Hematopoietic multipotent progenitor cell treated with erythropoietin and hydrocortisone succinate and interleukin-3 and kit ligand, for 8 days (in vitro differentiated cells): ENCODE measurements around the gene SLC4A11.

Source experiments
- DNase-seq: peaks from one replicate; pipeline ENCODE4 v3.0.0-alpha.2; 2015

The SLC4A11 gene

DNA sequence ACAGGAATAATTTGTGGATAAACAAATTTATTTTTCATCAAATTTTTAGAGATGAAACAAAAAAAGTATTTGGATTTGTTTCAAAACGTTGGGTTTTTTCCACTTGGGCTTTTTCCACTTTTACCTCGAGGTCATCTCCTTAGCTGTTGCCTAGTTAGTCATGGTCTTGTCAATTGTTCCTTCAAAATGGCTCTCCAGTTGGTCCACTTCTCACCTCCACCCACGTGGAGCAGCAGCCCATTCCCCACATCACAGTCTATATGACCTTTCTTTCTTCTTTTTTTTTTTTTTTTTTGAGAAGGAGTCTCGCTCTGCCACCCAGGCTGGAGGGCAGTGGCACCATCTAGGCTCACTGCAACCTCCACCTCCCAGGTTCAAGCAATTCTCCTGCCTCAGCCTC lies 6.7 kb upstream of the SLC4A11 start:
- no peak for DNase-seq

- no peak for DNase-seq
Observed at GRCh38 chr20:3245156-3245555, 6.2 kb upstream of the SLC4A11 start.

DNA sequence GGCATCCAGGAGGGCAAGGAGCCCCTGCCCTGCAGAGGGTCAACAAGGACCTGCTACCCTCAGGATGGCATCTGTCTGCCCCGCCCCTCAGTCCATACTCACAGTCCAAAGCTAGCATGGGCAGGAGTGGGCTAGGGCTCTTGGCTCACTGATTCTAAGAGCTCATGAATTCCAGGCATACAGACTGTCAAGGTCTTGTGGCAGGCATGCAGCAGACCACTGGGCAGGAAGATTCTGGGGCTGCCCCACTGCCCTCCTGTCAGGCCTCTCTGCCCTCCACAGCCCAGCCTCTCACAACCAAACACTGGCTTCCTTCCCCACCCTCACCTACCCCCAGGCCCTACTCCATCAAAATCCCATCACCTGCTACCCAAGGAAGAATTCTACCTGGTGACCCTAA lies 5.6 kb upstream of the SLC4A11 start:
- no peak for DNase-seq

GRCh38 chr20:3243718-3244358 lies 4.8 kb upstream of the SLC4A11 start:
- no peak for DNase-seq

DNA sequence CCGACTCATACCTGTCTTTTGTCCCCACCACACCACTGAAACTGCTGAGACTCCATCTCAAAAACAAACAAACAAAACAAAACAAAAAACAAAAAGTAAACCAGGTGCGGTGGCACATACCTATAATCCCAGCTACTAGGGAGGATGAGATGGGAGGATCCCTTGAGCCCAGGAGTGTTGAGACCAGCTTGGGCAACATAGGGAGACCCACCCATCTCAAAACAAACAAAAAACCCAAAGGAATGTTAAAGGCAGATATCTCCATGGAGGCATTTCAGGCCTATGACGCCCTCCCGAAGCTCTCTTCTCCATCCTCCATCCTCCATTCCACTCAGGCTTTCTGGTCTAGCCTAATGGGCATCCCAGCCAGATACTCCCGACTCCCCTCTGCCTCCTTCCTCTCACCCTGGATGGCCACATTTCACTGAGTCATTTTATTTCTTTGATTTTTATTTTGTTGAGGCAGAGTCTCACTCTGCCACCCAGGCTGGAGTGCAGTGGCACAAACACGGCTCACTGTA lies 3.2 kb upstream of the SLC4A11 start:
- DNase-seq, result no peak

- DNase-seq, result no peak
Observed at GRCh38 chr20:3240776-3241363, 1.9 kb upstream of the SLC4A11 start.

- peak; percentile 20 for DNase-seq
Observed at GRCh38 chr20:3239867-3240775, 1.1 kb upstream of the SLC4A11 start.

DNA sequence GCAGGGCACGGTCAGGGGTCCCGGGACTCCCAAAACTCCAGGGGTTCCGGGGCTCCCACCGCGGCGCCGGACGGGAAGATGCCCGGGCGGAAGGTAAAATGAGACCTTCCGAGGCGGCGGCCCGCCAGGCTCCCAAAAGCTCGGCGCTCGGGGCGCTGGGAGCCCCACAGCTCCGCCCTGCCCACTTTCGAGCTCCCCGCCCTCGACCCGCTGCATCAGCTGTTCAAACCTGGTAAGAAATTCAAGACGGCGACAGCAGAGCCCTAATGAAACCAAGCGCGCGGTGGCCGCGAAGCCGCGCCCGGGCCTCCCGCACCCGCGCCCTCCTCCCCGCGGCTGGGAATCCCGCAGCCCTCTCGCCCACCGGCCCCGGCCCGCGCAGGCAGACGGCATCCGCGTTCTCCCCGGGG lies 369 bp downstream of the SLC4A11 start:
- peak; percentile 24 for DNase-seq

GRCh38 chr20:3237958-3238615 lies 903 bp downstream of the SLC4A11 start:
- DNase-seq, result no peak

DNA sequence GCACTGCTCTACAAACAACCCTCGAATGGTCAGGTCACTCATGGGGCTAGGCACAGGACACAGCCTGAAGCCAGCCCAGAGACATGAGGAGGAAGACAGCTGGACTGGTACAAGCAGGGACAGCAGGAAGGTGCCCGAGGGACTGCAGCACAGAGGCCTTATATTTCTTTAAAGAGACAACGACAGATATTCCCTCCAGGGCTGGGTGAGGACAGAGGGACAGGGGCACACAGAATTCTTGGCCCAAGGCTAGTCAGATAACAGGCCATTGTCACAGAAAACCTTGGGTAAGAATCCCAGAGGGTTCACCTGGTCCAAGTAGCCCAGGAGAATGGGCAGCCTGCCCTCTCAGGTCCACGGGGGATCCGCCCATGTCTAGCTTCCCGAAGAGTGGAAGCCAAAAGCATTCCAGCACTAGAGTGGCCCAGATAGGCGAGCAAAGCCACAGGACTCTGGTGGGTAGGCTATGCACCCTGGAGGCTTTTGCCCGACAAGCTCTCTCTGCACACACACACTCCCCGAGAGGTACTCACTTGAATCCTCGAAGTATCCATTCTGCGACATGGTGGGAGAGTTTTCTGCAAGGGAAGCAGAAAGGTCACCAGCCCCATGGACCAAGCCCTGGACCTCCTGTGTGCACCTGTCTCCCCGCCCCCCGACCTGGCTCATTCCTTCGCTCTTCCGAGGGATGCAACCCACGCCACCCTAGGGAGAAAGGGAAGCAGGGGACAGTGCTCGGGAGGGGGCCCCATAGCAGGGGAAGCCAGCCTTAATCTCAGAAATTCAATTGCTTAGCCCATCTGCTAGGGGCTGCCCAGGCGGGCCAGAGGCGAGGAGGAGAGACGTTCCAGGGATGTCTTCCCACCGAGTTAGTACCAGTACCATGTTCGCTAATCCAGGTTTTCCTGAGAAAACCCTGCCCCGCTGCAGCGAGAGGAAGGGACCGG lies 1.7 kb downstream of the SLC4A11 start:
- DNase-seq, result no peak

DNA sequence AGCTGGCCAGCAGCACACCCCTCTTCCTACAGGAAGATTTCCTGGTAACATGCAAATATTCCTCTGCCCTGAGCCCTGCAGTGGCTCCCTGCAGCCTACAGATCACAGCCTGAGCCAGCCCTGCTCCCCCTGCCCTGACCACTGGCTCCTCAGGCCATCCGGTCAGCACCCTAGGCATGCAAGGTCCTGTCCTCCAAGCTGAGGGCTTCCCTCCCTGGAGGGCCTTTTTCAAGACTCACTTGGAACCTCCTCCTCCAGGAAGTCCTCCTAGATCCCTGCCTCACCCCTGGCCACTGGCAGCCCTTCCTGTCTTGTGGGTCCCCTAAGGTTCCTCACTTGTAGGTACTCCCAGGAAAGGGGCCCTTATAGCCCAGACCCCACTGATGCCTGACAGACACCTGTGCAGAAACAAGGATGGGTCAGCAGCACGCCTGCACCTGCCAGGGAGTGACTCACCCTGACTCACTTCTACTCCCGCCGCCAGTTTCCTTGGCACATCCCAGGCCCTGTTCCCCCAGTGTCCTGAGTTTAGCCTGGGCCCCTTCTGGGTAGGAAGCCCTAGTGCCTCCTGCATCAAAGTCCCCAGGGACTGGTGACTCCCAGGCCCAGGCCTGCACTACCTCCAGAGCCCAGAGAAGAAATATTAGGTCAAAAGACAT lies 3.2 kb downstream of the SLC4A11 start:
- DNase-seq, result no peak

- no peak for DNase-seq
Observed at GRCh38 chr20:3233991-3234498, 4.9 kb downstream of the SLC4A11 start.

GRCh38 chr20:3233131-3233990 lies 5.6 kb downstream of the SLC4A11 start:
- DNase-seq, result no peak

DNA sequence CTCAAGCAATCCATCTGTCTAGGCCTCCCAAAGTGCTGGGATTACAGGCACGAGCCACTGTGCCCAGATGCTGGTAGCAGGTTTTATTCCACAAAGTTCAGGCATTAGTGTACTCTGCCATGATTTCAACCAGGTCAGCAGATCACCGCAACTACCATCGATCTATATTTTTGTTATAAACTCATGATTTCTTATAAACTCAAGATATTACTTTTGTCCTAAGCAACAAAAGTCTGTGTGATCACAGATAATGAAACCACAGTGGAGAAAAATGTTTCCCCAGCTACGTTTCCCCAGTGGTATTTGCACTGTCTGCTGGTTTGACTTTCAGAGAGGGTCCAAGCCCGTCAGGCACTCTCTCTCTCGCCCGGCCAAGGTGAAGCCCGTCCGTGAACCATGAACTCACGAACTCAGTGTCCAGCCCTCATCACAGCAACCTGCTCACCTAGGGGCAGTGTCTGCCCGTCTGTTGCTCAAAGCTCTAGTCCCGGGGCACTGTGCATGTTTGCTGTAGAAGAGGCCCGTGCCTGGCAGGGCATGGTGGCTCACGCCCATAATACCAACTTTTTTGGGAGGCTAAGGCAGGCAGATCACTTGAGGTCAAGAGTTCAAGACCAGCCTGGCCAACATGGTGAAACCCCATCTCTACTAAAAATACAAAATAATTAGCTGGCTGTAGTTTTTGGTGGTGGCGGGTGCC lies 7.0 kb downstream of the SLC4A11 start:
- no peak for DNase-seq

- DNase-seq, result no peak
Observed at GRCh38 chr20:3231116-3231515, 7.9 kb downstream of the SLC4A11 start.

- DNase-seq, result no peak
Observed at GRCh38 chr20:3229798-3230197, 9.2 kb downstream of the SLC4A11 start.

DNA sequence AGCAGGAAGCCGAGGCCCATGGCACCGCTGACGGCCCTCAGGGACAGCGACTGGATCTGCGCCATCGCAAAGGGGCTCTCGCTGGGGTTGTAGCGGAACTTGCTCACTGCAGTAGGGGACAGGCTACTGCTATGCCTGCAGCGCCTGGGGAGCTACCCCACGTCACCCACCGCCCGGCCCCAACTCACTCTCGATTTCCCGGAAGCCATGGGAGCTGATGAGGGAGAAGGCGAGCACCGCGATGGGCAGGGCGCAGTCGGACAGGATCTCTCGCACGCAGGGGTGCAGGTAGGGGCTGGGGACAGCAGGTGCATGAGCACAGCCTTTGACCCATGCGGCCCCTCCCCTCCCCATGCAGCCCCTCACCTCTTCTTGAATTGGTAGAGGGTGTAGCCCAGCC lies 9.8 kb downstream of the SLC4A11 start:
- DNase-seq, result no peak

DNA sequence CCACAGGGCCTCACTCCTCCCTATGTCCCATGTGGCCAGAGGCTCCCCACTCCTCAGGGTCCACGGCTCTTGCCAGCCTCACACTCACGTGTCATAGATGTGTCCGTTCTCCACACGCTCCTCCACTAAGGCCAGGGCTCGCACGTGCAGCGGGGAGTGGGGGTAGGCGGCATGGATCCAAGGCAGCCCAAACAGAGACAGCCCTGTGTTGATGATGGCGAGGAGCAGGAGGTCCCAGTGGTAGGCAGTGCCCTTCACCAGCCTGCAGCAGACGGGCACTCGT lies 10.3 kb downstream of the SLC4A11 start:
- DNase-seq, result no peak

DNA sequence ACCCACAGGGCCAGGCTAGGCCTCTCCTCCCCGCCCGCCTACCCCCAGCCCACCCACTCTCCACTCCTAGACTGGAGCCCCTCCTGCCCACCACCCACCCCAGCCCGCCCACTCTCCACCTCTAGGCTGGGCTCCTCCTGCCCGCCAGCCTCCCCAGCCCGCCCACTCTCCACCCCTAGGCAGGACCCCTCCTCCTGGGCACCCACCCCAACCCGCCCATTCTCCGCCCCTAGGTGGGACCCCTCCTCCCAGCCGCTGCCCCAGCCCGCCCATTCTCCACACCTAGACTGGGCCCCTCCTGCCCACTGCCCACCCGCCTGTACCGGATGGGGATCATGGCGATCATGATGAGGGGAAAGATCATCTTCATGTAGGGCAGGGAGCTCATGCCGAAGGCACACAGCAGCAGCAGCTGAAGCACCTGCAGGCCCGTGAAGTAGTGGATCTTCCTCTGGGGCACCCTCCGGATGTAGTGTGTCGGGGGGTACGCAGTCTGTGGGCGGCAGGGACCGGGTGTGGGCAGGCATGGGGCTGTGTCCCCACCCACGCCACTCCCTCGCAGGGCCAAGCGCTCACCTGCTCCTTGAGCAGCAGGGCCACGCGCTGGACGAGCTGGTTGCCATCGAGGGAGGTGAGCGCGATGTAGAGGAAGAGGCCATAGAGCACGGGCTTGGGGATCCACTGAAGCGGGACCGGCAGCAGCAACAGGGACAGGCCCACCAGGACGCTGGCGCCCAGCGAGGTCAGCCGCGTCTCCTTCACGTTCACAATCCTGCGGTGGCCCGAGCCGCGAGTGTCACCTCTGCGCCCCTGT lies 10.8 kb downstream of the SLC4A11 start:
- DNase-seq, result no peak
